Stimulated activated effector memory CD8-positive, alpha-beta T cell treated with anti-CD3 and anti-CD28 coated beads, Interleukin-12 subunit alpha, Interleukin-12 subunit beta, amount 100 ng/mL, for 72 hours (primary cell): ENCODE measurements around the gene FOXF1.

Experiments used
- ATAC-seq: fragments of 150-1000 bp; cut with Tn5 transposase; 2 replicates; pipeline ENCODE4 v1.10.0; 2021
- DNase-seq, 2 donors: peaks; one replicate each; pipeline ENCODE4 v3.0.0; 2021 to 2022; ENCODE audit warnings: low spot score in 2 of 2
- H3K27ac Mint-ChIP-seq: one replicate; pipeline ENCODE4 v1.8.0; 2022; ENCODE audit warnings: mild to moderate bottlenecking, mixed read lengths
- H3K36me3 Mint-ChIP-seq: one replicate; pipeline ENCODE4 v1.8.0; 2022; ENCODE audit warnings: mild to moderate bottlenecking, mixed read lengths
- H3K4me1 Mint-ChIP-seq: one replicate; pipeline ENCODE4 v1.8.0; 2022; ENCODE audit warnings: mixed read lengths
- H3K4me3 Mint-ChIP-seq: one replicate; pipeline ENCODE4 v1.8.0; 2022; ENCODE audit warnings: mild to moderate bottlenecking, mixed read lengths
- H3K9me3 Mint-ChIP-seq: one replicate; pipeline ENCODE4 v1.8.0; 2022; ENCODE audit warnings: mixed read lengths

The FOXF1 gene

DNA sequence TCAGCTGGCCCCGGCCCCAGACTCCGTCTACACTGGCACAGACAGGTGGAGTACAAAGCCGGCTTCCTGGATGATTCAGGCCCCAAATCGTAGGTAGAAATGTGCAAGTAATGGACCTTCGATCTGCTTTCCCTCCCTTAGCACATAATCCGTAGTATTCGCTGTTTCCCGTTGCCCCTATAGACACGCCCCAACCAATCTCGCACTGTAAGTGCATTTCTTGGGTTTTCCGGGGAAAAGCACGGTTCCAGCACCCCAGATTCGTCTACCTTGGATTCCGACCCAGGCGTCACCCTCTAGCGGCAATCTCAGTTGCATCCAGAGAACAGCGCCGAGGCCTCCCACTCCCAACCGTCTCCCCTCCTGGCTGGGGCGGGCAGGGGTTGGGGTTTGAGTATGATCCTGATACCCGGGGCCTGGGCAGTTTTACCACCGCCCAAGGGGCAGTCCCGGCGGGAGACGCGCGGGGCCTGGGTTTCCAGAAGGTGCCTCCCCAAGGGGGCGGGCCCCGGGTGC is 12.1 kb upstream of the FOXF1 start:
- H3K36me3 Mint-ChIP-seq: no peaks in the 10 kb centered on the region
- H3K9me3 Mint-ChIP-seq: no peaks in the 10 kb centered on the region
- DNase-seq: no peak
- H3K27ac Mint-ChIP-seq: no peak overlapping the region
- no peak overlapping the region for H3K4me3 Mint-ChIP-seq
- ATAC-seq: no peak
- H3K4me1 Mint-ChIP-seq: no peaks in the 10 kb centered on the region

DNA sequence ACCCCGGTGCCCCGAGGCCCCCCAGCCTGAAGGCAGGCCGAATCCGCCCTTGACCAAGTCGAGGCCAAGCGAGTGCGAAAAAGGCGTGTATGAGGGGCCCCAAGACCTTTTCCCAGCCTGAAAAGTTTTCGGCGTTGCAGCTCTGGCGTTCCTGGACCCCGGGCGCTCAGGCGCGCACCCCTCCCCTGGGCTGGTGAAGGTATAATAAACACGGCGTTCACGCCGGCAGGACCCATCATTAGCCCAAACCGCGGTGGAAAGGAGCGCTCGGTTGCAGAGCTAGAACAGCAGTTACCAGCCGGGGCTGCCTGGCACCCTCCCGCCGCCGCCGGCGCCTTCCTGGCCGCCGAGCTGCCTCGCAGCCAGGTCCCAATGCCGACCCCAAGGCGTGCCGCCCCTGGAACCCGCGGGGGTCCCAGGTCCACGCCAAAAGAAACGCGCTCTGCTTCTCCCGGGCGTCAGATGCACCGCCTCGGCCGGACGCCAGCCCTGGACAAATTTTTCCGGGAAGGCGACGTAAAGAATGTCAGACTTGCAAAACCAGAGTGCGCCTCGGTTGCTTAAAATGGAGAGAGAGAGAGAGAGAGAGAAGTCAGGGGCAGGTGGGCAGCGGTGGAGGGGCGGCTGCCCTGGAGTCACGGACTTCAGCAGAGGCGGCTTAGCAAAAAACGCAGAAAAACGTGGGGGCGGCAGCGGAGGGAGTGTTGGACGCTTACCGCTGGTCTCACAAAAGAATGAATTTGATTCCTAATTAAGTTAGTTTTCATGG is 11.5 kb upstream of the FOXF1 start:
- Mint-ChIP-seq H3K36me3 (no peaks in the 10 kb centered on the region), H3K4me1 (no peaks in the 10 kb centered on the region), H3K27ac (no peak overlapping the region), H3K9me3 (no peaks in the 10 kb centered on the region), H3K4me3 (no peak overlapping the region)
- ATAC-seq (no peak), DNase-seq (no peak)

DNA sequence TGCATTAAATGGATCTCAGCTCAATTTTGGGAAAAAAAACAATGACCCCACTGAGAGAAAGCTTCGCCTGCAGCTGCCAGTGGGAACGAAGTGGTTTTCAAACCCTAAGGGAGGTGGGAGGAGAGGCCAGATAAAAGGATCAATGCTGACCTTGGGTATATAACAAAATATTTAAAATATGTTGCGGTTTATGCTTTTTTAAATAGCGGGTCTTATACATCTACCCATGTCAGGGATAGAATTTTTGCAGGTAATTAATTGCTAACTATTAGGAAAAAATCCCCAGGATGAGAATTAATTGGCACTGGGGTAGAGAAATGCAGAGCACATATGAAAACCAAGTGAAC is 10.9 kb upstream of the FOXF1 start:
- H3K4me1 Mint-ChIP-seq: no peaks in the 10 kb centered on the region
- H3K4me3 Mint-ChIP-seq: no peak overlapping the region
- H3K9me3 Mint-ChIP-seq: no peaks in the 10 kb centered on the region
- no peak overlapping the region for H3K27ac Mint-ChIP-seq
- DNase-seq (no peak), ATAC-seq (no peak)
- H3K36me3 Mint-ChIP-seq: no peaks in the 10 kb centered on the region

DNA sequence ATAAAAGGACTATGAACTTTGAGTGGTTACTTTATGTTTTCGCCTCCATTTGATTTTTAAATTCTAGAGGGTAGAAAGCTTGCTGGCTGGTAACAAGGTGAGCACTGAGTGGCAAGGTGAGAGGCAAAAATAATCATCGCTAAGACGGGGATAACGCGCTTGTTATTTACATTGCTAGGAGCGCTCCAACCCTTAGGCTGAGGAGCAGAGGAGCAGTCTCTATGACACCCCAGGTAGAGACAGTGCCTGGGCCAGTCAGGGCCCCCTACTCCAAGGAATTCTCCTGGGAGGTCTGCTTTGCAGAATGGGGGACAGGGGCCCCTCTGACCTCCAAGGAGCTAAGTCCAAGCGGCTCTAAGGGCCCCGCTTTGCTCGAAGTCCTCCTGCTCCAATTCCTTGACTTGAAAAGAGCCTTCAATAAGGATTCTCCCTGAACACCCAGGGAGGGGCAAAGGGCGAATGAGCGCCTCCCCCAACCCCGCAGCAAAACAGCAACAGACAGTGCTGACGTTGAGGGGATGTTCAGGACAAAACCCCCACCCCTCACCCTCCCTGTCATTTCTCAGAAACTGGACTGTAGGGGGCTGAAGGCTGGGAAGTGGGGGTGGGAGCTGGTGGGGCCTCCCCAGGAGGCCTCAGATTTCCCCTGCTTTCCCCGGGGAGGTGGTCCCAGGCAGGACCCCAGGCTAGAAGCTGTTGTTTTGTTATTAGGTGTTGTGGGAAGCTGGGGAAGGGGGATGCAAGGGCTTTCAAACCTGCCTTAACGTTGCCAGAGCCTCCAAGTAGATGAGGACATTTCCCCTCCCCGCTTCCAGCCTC is 10.2 kb upstream of the FOXF1 start:
- Mint-ChIP-seq H3K27ac (no peak overlapping the region), H3K36me3 (peaks cover 4% of the 10 kb centered on the region), H3K4me1 (peaks cover 2% of the 10 kb centered on the region), H3K9me3 (no peaks in the 10 kb centered on the region), H3K4me3 (no peak overlapping the region)
- ATAC-seq (no peak), DNase-seq (no peak)

DNA sequence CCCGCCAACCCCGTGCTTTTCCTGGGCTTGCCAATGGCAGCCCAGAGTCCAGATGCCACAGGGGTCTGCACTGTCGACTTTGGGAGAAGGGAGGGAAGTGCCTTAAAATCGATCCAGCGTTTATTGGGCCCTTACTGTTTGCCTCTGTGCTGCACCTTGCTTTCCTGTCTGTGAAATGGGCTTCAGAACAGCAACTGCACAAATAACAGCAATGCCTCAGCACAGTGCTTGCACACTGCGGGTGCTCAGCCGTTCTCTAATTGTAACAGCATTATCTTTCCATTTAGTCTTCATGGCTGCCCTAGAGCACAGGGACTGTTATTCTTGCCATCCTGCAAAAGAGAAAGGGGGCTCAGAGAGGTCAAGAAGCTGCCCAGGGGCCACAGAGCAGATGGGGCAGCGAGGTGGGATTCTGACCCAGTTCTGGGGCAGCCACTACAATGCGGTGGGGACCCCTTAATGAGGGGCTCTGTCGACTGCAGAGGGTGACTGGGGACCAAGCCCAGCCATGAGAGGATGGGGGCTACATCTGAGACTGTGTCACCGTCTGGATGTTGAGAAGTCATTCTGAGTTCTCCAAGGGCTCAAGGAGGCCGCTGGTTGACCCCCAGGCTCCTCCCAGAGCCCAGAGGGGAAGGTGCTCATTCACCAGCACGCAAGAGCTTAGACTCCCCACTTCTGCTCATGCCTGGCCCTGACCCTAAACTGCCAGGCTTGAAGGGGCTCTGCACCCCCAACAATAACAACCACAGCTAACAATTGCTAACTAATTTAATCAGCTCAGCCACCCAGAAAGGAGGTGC is 9.4 kb upstream of the FOXF1 start:
- Mint-ChIP-seq H3K9me3 (no peaks in the 10 kb centered on the region), H3K4me3 (no peak overlapping the region), H3K27ac (no peak overlapping the region), H3K36me3 (peaks cover 6% of the 10 kb centered on the region), H3K4me1 (peaks cover 6% of the 10 kb centered on the region)
- no peak for DNase-seq
- no peak for ATAC-seq

DNA sequence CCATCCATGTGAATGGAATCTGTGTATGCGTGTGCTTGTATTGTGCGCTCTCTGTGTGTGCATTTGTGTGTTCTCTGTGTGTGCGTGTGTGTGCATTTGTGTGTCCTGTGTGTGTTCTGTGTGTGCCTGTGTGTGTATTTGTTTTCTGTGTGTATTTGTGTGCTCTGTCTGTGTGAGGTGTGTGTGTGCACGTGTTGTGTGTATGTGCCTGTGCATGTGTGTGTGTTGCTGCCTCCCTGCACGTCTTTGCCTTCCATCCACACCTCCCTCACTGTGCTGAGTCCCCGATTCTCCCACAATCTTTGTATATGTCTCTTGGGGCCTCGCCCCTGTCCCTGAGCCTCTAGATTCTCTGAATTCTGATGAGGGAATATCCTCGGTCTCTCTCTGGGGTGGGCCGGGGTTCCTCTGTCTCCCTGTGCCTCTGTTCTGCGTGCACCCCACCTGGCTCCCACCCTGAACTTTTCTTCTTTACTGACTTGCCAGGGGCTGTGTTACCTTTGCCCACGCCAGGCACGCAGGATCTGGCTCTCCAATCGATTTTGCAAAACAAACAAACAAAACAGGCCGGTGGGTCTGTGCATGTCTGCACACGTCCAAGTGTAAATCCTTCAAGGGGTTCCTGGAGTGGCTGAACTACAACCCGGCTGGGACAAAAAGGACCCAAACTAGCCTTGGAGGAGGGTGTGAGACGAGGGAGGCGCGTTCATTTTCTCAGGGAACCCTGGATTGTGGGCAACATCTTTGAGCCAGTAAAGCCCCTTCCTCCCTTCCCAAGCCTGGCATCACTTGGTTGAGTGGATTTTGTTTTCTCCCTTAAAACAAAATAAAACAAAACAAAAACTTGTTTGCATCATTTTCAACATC is 8.1 kb upstream of the FOXF1 start:
- peaks cover 6% of the 10 kb centered on the region for H3K36me3 Mint-ChIP-seq
- ATAC-seq (no peak), DNase-seq (no peak)
- H3K4me3 Mint-ChIP-seq: no peak overlapping the region
- no peaks in the 10 kb centered on the region for H3K9me3 Mint-ChIP-seq
- peaks cover 12% of the 10 kb centered on the region for H3K4me1 Mint-ChIP-seq
- H3K27ac Mint-ChIP-seq: no peak overlapping the region

DNA sequence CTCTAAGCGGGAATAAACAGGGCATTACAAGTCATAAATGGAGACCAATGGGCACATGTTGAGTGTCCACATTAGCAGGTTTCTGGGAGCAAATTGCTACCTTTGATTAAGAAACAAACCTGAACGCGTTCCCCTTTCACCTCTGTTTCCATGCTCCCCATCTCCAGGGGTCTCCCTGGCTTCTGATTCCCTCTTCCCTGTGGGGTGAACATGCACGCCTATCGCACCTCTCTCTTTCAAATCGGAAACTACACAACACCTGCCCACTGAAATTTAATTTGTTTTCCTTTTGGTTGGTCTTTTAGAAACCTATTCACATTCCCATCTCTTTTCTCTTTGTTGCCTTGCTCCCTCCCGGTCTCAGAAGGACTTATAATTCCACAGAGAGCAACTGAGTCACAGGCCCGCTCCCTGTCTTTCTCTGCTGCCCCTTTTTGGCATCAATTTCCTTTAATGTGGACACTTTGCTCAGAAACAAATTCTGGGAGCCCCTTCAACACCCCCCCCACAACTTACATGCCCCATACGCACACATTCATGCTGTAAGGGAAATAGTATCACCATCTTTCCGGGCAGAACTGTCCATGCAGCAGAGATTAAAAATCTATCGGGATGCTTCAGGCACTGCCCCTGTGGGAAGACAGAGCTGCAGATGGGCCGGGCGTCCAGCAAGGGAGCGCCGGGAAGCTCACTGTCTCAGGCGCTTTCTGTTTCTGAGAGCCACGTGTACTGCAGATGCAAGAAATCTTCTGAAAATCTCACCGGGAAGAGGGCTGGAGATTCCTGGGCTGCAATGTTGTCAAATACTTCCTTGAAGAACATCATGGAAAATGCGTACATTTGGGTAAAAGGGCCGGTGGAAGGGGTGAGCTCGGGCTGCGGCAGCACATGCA is 7.2 kb upstream of the FOXF1 start:
- Mint-ChIP-seq H3K4me3 (no peak overlapping the region), H3K4me1 (peaks cover 20% of the 10 kb centered on the region), H3K9me3 (no peaks in the 10 kb centered on the region), H3K36me3 (peaks cover 14% of the 10 kb centered on the region), H3K27ac (no peak overlapping the region)
- no peak for DNase-seq
- no peak for ATAC-seq

DNA sequence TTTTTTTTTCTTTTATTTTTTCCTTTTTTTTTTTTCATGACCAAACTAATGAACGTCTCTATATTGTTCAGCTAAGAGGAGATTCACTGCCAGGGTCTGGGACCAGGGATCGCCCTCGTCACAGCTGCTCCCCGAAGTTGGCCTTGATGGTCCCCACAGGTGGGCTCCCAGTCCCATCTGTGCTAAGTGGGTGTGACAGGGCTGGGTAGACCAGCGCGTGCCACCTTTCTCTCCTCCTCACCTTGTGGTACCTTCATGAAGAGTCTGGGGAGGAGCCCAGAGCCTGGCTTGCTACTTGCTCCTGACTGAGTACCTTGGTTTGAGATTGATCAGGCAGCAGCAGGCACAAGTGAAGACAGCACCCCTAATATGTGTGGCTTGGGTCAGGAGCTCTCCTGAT is 6.5 kb upstream of the FOXF1 start:
- Mint-ChIP-seq H3K27ac (no peak overlapping the region), H3K4me1 (peaks cover 20% of the 10 kb centered on the region), H3K9me3 (no peaks in the 10 kb centered on the region), H3K4me3 (no peak overlapping the region), H3K36me3 (peaks cover 14% of the 10 kb centered on the region)
- no peak for DNase-seq
- no peak for ATAC-seq

DNA sequence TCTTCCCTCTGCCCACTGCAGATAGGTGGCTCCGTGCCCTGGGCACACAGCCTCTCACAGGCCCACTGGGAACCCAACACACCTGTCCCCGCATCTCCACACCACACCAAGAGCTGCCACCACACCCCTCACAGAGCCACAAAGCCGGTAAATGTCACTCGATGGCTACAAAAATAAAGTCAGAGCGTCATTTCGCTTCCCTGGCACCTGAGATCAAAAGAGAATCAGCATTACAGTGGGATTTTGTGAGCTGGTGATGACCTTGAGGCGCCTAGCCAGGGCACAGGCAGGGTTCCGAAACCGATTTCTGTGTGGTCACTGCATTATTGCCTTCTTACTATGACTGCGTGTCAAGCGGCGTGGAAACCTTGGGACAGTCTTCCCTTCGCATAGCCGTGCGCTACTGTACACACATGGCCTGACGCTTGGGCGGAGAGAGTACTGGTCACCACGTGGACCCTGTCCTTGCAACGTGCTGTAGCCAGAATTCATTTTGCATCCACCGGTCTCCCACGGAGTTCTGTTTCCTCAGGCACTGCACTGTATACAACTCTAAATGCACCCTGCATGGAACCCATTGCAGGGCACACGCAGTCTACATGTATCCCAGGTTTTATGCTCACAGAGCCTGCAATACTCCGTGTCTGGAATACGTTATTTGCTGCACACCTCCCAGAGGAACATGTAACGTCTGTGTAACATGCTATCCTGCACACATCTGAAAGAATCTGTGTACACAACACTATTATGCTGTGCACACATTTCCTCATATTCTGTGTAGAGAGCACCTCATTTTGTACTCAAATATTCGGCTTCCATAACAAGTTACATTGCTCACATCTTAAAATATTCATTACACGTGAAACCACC is 5.8 kb upstream of the FOXF1 start:
- Mint-ChIP-seq H3K4me3 (no peak overlapping the region), H3K27ac (no peak overlapping the region), H3K36me3 (peaks cover 20% of the 10 kb centered on the region), H3K4me1 (peaks cover 26% of the 10 kb centered on the region), H3K9me3 (no peaks in the 10 kb centered on the region)
- DNase-seq (no peak), ATAC-seq (no peak)

DNA sequence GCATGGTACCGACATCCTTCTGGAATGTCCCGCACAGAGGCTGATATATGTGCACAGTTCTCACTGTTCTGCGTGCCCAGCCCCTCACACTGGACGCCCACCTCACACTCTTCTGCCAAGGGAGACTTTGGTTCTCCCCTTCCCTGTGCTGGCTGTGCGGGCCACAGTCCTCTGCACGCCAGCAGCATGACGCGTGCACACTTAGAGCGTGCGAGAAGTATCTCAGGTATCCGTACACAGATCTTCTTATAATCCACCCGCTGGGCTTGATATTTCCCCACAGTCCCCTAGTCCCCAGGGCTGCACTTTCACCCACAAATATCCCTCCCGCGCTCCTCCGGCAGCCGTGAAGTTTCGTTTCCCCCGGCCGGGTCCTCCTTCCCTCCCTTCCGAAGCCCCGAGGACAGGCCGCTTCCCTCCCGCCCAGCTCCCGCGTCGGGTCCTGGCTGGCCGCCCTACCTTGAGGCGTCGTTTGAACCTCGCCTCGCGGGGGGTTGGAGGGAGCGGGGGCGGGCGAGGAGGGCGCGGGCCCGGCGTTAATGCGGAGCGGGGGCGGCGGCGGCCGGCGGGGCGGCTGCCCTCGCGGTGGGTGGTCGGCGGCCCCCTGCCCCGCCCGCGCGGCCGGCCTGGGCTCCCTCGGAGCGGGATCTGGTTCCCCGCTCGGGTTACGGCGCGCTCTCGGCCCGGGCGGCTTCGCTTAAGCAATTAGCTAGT is 5.0 kb upstream of the FOXF1 start:
- peaks cover 20% of the 10 kb centered on the region for H3K36me3 Mint-ChIP-seq
- peaks cover 26% of the 10 kb centered on the region for H3K4me1 Mint-ChIP-seq
- DNase-seq (no peak), ATAC-seq (no peak)
- H3K27ac Mint-ChIP-seq: no peak overlapping the region
- H3K9me3 Mint-ChIP-seq: no peaks in the 10 kb centered on the region
- H3K4me3 Mint-ChIP-seq: no peak overlapping the region

DNA sequence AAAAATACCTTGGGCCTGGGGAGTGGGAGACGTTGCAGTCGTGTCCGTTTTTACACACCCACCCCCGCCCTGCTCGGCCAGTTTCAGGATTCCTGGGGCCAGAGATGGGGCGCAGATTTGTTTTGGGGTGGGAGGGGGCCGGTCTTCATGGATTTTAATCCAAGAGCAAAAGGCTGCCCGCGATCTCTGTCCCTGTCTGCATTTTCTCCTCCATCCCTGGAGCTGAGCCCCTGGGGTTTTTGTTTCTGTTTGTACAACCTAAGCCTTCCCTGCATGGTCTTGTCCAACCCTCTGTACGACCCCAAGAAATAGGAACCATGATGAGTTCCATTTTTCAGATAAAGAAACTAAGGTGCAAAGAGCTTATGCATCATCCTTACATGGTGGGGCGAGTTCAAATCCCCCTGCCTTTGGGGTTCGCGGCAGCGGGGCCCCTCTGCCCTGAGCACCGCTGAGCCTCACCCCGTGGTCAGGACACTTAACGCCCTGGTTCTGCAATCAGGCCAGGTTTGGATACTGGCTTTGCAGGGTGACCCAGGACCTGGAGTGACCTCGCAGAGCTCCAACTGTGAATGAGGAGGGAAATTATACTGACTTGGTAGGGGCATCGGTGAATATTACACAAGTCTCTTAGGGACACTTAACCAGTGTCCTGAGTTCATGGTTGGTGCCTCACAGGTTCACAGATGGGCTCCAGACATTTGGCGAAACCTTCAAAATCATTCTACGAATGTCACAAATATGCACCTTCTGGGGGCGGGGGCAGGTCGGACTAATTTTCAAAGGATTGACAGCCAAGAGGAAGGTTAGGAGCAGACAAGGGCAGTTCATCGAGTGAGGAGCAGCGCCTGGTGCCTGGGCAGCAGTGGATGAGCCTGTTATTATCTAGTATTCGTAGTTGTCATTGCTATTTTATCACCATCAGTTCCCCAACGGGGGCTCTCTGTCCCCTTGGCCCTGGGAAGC is 4.1 kb upstream of the FOXF1 start:
- Mint-ChIP-seq H3K9me3 (no peaks in the 10 kb centered on the region), H3K4me3 (peak overlapping the region; percentile 21), H3K27ac (no peak overlapping the region), H3K4me1 (peaks cover 31% of the 10 kb centered on the region), H3K36me3 (peaks cover 20% of the 10 kb centered on the region)
- DNase-seq (no peak), ATAC-seq (no peak)
